Measurements from ENCODE around the gene DSCAM.

The DSCAM gene

DNA sequence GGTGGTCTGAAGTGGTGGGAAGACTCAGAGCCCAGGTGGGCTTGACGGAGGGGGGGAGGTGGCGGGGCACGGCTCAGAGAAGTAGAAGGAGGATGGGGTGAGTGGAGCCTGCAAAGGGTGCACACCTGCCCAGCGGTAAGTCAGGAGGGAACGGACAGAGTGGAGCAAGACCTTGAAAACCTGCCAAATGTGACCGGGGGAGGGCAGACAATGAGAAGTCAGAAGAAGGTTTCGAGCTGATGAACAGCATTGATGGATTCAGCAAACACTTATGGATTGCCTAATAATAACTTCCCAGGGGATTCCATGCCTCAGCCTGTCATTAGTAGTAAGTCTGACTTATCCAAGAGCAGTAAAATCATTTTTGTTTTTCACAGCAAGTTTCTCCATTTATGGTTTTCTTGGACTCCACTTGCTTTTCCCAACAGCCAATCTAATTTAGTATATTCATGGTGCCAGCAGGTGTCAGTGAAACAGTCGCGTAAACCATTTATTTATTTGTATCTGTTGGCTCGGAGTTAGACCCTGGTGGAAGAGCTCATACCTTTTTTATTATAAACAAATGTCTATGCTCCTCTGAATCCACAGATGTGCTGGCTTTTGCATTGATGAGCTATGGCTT, 700.6 kb downstream of the DSCAM start:
- no peak for DNase-seq

DNA sequence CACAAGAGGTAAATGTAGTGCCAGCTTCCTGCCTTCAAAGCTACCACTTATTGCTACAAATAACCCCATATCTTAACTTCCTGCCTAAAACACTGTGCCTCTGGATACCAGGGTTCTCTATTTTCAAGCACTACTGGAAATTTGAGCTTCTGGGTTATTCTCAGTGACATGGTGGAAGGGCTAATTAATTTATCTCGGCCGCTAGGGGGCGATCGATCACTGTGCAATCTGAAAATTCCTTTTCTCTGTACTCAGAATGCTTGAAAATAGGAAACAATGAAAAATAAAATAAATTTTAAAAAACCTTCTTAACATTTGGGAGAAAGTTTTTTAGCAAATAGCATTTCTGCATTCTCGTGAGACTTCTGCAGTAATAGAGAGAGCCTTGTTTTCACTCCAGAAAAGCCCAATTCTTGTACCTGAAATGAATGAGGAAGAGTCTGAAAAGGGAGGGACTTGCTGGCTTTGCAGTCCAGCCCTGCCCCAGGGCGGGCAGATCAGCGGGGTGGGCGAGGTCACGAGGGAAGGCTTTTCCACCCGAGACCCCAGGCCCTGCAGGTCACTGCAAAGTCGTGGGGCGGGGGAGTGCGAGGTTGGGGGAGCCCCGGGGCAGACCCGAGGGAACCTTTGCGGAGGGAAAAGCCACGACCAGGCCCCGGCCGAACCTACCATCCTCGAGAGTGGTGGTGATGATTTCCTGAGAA, 703.0 kb downstream of the DSCAM start:
- DNase-seq = peak; percentile 37 to 57

DNA sequence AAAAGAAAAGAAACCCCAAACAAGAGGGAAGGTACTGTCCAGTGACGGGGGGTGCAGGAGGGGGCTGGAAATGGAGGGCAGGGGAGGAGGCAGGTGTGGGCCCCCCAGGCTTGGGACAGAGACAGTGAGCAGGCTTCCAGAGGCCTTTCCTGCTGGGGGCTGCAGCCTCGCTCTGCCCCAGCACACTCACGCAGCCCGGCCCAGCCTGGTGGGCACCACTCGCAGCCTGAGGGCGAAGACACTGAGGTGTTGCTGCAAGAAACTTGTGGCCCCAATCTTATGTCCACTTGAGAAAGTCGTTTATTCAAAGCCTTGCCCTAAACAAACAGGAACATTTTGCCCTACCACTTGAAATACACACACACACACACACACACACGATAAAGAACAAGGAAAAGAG, 705.3 kb downstream of the DSCAM start:
- no peak for DNase-seq

DNA sequence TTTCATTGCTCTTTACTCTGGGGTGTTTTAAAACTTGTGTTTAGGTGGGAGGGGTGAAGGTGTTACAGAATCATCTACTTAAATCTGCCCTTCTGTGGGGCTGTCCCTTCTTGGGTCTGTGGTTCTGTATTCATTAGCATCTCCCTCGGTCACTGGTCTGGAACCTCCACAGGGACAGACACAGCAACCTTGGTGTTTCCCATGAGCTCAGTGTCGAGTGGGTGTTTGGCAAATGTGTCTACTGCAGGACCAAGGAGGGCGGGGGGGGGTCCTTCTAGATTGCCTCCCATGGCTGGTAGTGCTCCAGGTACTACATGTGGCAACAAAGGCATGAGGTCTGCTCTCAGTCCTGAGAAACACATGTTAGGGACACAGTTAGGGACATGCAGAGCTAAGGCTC, 706.3 kb downstream of the DSCAM start:
- DNase-seq = no peak

DNA sequence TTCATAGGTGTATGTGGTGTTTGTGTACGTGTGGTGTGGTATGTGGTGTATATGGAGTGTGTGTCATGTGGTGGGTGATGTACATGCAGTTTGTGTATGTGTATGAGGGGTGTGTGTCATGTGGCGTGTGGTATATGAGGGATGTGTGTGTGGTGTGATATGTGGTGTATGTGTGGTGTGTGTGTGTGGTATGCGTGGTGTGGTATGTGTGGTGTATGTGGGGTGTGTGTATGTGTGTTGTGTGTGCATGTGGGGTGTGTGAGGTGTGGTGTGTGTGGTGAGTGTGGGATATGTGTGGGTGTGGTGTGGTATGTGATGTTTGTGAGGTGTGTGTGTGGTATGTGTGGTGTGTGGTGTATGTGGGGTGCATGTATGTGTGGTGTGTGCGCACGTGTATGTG, 707.3 kb downstream of the DSCAM start:
- DNase-seq = no peak

DNA sequence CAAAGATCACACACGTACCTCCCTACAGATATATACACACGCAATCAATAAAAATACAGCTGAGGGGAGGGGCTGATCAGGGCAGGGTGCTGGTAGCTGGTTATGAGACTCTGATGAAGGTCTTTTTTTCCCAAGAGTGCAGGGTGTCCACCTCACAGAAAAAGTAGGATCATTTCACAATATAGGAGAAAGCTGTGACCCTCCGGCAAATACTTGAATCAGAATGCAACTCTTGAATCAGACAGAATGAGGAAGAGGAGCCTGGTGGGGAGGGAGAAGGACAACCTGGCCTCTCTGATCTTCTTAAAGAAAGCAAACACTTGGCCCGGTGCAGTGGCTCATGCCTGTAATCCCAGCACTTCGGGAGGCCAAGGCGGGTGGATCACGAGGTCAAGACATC, 710.4 kb downstream of the DSCAM start:
- no peak for DNase-seq

DNA sequence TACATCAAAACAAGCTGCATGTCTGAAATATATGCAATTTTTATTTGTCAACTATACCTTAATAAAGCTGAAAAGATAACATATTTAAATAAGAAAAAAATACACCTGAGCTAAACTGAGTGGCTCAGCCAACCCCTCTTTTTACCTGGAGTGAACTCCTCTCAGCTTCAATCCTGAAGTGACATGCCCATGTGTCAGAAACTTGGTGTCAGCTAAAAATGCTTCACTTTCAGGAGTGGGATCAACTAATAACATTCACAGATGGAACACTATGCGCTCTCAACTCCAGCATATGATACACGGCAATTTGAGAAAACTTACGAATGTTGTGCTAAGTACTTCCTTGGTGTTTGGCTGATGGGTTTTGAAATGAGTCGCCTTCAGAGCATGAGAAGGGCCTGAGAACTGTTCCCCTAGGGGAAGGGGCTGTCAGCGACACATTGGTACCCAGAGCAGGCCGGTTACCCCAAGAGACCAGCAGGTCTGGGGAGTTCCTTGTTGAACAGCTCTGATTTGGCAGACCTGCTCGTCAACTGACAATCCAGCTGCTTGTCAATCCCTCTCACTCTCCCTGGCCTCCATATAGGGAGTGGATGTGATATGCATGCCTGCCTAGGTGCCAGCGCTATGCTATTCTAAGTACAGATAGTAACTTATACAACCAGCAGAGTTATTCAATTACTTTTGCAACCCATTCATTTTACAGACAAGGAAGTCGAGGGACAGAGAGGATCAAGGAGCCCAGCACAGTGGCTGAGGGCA, 712.0 kb downstream of the DSCAM start:
- DNase-seq = no peak

DNA sequence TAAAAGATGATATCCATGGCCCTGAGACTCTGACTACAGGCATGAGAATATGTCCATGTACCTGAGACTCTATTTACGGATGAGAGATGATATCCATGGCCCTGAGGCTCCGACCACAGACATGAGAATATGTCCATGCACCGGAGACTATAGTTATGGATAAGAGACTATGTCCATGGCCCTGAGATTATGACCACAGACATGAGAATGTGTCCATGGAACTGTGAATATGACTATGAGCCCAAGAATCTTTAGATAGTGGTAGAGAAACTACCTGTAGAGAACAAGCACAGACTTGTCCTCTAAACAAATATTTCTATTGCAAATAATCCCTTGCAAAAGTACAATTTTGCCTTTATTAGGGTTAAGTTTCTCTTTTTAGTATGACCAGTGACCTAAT, 716.5 kb downstream of the DSCAM start:
- DNase-seq = no peak

DNA sequence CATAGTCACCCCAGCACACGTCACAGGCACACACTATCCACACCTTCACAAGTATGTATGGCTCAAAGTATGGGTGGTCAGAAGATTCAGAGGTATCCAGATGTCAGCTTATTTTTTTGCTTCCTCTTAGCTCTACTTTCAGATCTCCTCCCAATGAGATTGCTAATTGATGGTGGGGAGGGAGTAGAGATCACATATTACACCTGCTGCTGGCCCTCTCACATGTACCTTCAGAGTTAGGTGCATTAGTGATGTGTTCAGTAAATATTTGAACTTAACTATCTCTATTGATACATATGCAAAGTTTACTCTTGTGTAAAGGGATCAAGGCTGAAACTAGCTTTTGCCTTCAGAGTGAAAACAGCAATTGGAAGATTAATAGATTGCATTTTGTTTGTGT, 717.1 kb downstream of the DSCAM start:
- no peak for DNase-seq

DNA sequence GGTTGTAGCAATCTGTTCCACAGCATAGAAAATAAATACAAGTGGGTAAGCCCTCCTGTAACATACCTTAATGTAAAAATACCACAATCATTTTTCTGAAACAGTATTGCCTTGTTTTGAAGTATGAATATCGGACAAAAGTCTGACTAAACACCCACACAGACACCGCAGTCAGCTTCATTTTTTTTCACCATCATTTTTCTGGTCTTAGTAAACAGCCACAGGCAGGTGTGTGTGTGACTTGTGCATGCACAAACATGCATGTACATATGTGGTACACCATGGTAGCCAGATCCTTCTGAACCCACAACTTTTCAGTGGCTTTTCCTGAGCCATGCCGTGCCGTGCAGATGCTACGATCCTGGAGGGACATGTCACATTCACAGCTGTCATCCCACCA, 718.1 kb downstream of the DSCAM start:
- no peak for DNase-seq

DNA sequence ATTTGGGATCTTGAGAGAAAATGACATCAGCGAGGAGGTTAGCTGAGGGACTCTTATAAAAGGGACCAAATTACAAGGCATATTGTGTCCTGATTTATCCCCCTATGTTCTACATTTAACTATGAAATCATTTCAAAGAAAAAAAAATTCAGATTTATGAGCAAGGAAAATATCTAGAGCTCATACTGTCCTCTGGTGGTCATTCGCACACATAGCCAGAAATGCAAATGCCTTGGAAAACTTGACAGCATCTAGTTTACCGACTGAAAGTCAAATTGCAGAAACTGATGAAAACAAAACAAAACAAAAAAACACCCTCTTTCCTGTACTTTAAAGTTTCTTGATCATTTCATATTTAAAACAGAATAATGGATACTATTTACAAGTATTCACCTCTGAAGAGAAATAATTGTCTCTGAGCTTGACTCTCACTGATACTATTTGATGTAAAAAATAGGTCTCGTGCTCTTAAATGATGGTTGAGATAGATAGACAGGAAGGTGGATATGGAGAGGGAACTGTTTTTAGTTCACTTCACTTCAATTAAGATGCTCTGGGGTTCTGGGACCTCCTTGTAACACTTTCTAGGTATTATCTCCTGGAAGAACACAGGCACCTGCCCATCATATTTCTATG, 725.9 kb downstream of the DSCAM start:
- no peak for DNase-seq

DNA sequence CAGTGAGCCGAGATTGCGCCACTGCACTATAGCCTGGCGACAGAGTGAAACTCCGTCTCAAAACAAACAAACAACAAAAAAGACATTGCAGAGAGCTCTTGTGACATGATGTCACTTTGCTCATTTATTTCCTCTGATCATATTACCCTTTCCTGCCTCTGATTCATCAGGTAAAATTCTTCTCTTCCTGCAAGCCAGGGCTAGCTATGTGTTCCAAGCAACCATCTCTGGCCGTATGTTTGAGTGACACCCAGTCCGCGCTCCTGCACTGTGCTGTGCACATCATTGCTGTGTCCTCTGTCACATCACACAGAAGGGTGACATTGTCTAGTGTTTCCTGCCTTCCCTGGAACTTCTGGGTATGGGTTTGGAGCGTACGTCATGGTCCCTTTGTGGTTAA, 728.4 kb downstream of the DSCAM start:
- no peak for DNase-seq

DNA sequence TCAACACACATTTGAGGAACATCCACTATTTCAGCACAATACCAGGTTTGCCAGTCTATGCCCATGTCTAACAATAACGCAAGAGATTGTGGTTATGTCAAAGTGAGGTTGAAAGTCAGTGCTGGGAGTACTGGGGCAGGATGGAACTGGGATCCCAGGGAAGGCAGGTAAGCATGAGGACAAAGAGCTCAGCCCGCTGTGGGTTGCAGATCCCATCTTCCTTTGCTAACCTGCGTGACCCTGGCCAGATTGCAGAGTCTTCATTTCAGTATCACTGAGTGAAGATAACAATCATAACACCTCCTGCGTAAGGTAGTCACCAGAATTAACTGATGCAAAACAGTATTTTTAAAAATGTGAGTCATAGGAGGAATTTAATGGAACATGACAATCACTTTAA, 729.7 kb downstream of the DSCAM start:
- DNase-seq = no peak

DNA sequence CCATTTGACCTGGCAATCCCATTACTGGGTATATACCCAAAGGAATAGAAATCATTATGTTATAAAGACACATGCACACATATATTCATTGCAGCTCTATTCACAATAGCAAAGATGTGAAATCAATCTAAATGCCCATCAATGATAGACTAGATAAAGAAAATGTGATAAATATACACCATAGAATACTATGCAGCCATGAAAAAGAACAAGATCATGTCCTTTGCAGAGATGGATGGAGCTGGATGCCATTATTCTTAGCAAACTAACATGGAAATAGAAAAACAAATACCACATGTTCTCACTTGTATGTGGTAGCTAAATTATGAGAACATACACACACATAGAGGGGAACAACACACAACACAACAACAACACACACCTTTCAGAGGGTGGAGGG, 731.2 kb downstream of the DSCAM start:
- no peak for DNase-seq

DNA sequence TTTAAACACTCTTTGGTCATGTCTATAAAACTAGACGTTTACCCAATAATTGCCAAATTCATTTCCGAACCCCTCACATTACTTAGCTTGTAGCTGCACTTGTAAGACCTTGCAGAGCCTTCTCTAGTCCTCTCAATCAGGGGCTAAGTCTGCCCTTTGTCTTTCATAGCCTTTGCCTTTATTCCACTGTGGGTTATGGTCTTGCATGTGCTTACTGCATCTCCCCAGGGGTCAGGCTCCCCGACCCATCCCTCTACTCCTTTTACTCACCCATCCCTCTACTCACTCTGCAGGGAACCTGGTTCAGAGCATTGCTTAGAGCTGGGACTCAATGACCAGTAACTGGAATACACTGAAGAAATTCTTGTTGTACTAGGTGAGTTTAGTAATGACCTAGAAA, 744.3 kb downstream of the DSCAM start:
- DNase-seq = no peak

DNA sequence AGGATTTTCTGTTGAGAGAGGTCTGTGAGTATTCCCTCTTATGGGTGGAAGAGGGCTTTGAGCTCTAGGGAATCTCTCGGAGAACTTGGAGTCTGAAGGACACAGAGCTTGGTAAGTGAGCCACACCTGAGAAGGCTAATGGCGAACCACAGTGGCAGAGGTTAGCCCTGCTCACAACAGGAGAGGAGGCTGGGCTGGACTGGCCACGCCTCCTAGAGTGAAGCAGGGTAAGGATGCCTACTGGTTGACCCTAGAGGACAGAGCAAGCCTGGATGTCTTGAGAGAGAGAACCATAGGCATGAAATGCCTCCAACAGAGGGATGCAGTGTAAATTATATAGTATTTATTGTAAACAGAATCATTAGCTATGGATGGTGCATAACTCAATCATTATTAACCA, 747.1 kb downstream of the DSCAM start:
- no peak for DNase-seq

DNA sequence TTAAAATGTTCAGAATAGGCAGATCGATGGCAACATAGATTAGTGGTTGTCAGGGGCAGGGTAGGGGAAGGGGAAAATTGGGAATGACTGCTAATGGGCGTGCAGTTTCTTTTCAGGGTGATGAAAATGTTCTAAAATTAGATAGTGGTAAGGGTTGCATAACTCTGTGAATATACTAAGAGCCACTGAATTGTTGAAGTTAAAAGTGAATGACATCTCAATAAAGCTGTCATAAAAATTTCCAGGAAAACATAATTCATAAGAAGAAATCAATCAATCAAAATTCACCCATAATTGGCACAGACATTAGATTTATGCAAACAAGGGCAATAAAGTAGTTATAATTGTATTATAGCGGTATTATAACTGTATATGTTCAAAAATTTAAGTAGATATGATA, 751.5 kb downstream of the DSCAM start:
- DNase-seq = no peak

DNA sequence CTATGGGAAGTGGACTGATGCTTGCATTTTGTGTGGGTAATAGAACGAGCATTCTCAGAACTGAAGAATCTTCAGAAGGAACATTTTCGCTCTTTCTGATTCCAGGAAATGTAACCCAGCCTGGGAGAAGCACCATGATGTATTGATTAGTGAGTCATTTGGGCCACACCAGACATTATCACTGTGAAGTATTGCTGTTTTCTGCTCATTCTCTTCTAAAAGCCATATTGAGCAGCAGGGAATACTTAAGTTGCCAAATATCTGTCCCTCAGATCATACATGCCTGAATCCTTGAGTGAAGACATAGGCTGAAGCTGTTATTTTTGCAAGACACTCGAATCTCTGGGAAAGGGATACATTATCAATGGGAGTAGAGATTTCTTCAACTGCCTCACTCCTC, 766.6 kb downstream of the DSCAM start:
- no peak for DNase-seq

DNA sequence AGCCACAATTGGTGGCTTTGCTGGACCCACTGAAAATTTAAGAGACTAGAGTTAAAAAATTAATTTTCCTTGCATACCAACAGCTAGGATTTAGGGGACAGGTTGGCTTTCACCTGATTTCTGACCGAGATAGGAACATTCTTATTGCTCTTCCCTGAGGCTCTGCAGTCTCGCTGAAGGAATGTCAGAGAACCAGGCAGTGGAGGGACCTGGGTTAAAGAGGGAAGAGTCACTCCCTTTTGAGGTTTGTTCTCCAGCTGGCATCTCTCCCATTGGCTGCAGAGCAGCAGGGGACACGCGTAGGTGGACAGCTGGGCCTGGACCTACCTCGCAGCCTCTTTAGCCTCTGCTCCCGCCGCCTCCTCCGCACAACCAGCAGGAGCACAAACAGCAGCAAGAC, 772.2 kb downstream of the DSCAM start:
- DNase-seq = no peak

DNA sequence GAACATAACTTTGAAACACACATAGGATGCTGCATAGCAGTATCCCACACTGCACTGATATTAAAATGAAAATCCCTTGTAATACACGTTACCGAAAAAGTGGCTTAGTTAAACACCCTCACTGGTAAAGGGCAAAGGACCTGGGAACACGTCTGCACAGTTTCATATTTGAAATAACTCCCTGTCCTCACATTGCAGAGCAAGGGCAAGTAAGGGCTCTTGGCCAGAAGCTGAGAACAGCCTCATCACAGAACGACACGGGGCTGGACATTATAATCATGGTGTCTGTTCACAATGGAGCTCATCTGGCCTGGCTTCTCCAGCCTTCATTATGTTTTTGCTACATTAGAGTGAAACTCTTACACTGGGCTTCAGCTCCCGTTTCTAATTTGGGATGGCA, 772.8 kb downstream of the DSCAM start:
- DNase-seq = no peak

DNA sequence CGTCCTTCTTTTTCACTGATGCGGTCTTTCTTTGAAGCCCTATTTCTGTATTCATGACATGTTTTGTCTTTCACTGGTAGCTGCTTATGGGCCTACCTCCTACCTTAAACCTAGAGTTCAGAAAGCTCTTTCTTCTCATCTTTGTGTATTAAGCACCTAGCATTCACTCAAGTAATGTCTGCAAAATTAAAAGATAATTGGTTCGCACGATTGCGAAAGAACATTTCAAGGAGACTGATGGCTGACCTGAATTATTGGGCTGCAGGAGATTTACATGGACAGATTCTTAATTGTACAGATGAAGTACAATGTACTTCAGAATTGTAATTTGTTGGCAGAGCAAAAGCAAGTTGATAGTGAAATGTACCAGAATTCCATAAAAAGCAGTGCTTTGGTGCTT, 773.3 kb downstream of the DSCAM start:
- DNase-seq = no peak

DNA sequence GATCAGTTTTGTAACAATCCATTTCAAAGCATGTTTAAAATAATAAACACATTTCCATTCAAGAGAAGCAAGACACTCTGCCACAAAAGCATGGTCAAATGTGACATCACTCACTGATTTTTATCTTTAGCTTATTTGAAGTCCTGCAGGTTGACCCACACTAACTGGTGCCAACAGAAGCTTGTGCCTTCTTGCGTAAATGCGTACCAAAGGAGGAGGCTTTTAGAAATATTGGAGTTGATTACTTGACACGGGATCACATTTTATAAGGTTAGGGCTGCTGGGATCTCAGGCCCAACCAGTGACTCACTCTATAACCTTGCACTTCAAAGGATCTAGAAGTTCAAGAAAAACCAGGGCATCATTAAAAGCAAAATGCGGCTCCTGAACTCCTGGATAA, 776.1 kb downstream of the DSCAM start:
- DNase-seq = no peak

DNA sequence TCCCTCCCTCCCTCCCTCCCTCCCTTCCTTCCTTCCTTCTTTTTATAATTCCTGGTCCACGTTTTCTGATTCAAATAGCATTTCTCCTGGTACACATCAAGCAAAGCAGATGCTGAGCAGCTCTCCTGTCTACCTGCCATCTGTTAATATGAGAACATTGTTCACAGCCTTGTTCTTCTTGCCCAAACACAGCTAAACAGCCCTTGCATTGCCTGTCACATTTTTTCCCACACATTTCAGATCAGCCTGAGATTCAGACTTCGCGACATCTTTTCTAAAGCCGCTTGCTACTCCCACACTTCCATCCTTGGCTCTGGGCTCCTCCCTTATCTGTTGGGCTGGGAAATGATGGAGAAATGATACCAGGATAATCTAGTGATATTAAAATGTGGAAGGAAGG, 779.2 kb downstream of the DSCAM start:
- no peak for DNase-seq

DNA sequence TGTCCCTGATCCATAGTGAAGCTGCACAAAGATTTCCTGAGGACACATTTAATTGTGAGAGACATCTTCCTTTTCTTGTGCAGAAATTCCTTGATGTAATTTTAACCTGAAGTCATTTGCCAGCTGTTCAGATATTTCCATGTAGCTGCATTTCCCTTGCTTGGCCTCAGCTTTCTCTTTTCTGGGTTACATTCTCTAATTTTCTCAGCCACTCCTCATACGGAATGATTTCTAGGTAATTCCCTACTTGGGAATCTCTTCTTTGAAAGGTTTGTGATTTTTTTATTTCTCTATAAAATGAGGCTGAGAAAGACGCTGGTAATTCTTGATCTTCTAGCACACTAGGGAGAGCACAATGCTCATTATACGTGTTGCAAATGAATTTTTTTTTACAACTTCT, 780.7 kb downstream of the DSCAM start:
- DNase-seq = no peak
